Activated naive CD4-positive, alpha-beta T cell treated with anti-CD3 and anti-CD28 coated beads, Interleukin-2, amount 50 U/mL, for 24 hours (primary cell): ENCODE data around the gene CREG2.
"Not testable (repeated sequence)": the region's sequence is repeated elsewhere in the genome, so short reads cannot be mapped to it uniquely, and the experiment has no call there.

Experiments
- H3K27ac Mint-ChIP-seq: one replicate; pipeline ENCODE4 v1.8.0; 2021; ENCODE audit warnings: mild to moderate bottlenecking, mixed read lengths
- H3K27me3 Mint-ChIP-seq: one replicate; pipeline ENCODE4 v1.8.0; 2021; ENCODE audit warnings: mixed read lengths
- H3K36me3 Mint-ChIP-seq: one replicate; pipeline ENCODE4 v1.8.0; 2021; ENCODE audit warnings: mixed read lengths
- H3K4me1 Mint-ChIP-seq: one replicate; pipeline ENCODE4 v1.8.0; 2021; ENCODE audit warnings: mixed read lengths
- H3K4me3 Mint-ChIP-seq: one replicate; pipeline ENCODE4 v1.8.0; 2021; ENCODE audit warnings: mild to moderate bottlenecking, mixed read lengths
- H3K9me3 Mint-ChIP-seq: one replicate; pipeline ENCODE4 v1.8.0; 2021; ENCODE audit warnings: mixed read lengths

The CREG2 gene

GRCh38 chr2:101367508-101367907, 19.8 kb downstream of the CREG2 start:
- H3K4me3 Mint-ChIP-seq, result no peak overlapping the region
- no peaks in the 10 kb centered on the region for H3K36me3 Mint-ChIP-seq
- H3K27me3 Mint-ChIP-seq, result no peaks in the 10 kb centered on the region
- H3K9me3 Mint-ChIP-seq, result no peaks in the 10 kb centered on the region
- H3K27ac Mint-ChIP-seq, result no peak overlapping the region
- H3K4me1 Mint-ChIP-seq, result no peaks in the 10 kb centered on the region

- Mint-ChIP-seq H3K27me3 (no peaks in the 10 kb centered on the region), H3K36me3 (no peaks in the 10 kb centered on the region), H3K4me3 (no peak overlapping the region), H3K27ac (no peak overlapping the region), H3K9me3 (no peaks in the 10 kb centered on the region), H3K4me1 (peaks cover 24% of the 10 kb centered on the region)
Measured at GRCh38 chr2:101364878-101365277, 22.4 kb downstream of the CREG2 start.

DNA sequence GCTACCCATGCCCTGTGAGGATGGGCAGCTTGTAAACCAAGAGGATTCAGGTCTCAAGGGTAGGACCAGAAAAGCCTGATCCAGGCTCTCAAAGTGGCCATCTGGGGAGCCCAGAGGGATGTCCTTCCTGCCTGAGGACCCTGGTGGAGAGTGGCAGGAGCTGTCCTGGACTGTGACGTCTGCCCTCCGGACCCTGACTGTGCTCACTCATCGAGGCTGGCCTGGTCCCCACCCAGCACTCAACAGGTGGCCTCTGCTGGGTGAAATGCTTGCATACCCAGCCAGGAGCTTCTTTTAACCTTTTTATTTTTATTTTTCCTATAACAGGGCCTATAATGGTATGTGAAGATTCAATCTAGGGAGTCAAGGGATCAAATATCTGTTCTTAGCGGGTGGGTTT, 24.5 kb downstream of the CREG2 start:
- Mint-ChIP-seq H3K4me1 (peaks cover 24% of the 10 kb centered on the region), H3K27me3 (no peaks in the 10 kb centered on the region), H3K4me3 (no peak overlapping the region), H3K27ac (no peak overlapping the region), H3K36me3 (no peaks in the 10 kb centered on the region), H3K9me3 (no peaks in the 10 kb centered on the region)

DNA sequence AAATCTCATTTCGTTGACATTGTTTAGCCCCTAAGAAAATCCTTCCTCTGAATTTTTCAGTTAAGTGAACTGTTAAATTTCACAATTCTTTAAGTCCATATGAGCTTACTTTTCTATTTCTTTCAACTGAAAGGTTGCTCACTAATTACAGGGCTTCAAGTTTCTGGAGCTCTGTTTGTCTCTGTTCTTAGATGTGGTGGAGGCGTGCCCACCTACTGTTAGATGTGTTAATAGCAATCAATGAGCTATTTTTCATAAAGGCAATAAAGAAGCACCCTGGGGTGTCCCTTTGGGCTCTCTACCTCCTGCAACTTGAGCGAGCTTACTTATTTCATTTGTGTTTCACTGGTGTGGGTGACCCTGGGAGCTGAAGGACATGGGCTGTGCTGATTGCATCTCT, 25.0 kb downstream of the CREG2 start:
- Mint-ChIP-seq H3K27me3 (no peaks in the 10 kb centered on the region), H3K4me1 (peaks cover 24% of the 10 kb centered on the region), H3K4me3 (peak overlapping the region; percentile 45), H3K36me3 (no peaks in the 10 kb centered on the region), H3K9me3 (no peaks in the 10 kb centered on the region), H3K27ac (no peak overlapping the region)

- Mint-ChIP-seq H3K4me1 (peaks cover 24% of the 10 kb centered on the region), H3K27me3 (no peaks in the 10 kb centered on the region), H3K27ac (no peak overlapping the region), H3K4me3 (peak overlapping the region; percentile 45), H3K36me3 (no peaks in the 10 kb centered on the region), H3K9me3 (no peaks in the 10 kb centered on the region)
Measured at GRCh38 chr2:101361522-101361921, 25.8 kb downstream of the CREG2 start.

- Mint-ChIP-seq H3K27me3 (no peaks in the 10 kb centered on the region), H3K36me3 (no peaks in the 10 kb centered on the region), H3K4me1 (peaks cover 24% of the 10 kb centered on the region), H3K27ac (peak overlapping the region; percentile 5), H3K4me3 (no peak overlapping the region), H3K9me3 (no peaks in the 10 kb centered on the region)
Measured at GRCh38 chr2:101361121-101361520, 26.2 kb downstream of the CREG2 start.

DNA sequence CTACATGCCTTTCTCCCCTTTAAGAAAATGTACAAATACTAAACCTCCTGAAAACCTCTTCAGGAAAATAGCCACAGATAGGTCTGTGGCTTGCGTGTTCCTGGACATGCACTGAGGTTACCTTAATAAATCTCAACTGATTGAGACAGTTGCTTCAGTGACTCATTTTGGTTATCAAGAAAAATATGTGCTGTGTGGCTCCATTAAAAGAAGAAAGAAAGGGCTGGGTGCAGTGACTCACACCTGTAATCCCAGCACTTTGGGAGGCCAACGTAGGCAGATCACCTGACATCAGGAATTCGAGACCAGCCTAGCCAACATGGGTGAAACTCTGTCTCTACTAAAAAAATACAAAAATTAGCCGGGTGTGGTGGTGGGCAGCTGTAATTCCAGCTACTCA, 27.1 kb downstream of the CREG2 start:
- no peak overlapping the region for H3K4me3 Mint-ChIP-seq
- H3K9me3 Mint-ChIP-seq, result no peaks in the 10 kb centered on the region
- H3K36me3 Mint-ChIP-seq, result no peaks in the 10 kb centered on the region
- no peak overlapping the region for H3K27ac Mint-ChIP-seq
- H3K4me1 Mint-ChIP-seq, result peaks cover 24% of the 10 kb centered on the region
- no peaks in the 10 kb centered on the region for H3K27me3 Mint-ChIP-seq

DNA sequence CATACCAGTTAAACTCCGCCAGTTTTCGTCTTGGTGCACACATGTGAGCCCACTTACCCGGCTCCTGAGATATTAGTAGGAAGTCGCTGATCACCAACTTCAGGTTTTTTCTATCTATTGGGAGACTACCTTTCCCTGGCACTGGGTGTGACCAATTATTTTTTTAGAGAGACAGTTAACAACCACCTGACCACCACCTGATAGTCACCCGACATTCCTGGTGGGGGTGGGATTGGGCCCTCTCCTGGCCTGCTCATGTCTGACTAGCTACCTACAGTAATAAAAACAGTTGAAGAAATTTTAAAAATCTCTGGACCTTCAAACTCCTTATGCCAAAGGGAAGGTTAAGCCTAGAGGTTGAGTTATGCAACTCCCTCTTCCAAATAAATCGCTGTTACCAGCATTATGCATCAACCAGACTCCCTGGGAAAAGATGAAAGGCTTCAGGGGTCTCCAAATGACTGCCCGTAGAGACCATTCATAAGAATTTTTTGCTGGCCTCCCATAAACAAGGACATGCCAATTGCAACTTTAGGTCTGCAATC, 27.8 kb downstream of the CREG2 start:
- Mint-ChIP-seq H3K4me1 (peaks cover 24% of the 10 kb centered on the region), H3K27ac (no peak overlapping the region), H3K9me3 (no peaks in the 10 kb centered on the region), H3K36me3 (no peaks in the 10 kb centered on the region), H3K27me3 (no peaks in the 10 kb centered on the region), H3K4me3 (no peak overlapping the region)

DNA sequence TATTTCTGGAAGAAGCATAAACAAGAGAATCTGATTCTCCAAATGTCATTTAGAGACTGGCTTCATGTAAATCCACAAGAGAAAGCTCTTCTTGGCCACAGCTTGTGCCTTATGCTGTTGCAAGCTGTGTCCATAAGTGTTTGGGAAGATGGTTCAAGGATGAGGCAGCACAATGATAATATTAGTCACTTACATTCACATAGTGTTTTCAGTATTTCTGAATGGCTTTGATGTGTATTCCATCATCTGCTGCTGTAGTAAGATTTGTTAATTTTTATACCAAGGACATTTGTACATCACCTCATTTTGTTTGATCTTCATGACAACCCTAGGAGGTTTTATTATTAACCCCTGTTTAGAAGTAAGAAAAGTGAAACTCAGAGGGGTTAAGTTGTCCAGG, 29.9 kb downstream of the CREG2 start:
- Mint-ChIP-seq H3K4me1 (peaks cover 23% of the 10 kb centered on the region), H3K4me3 (no peak overlapping the region), H3K27ac (no peak overlapping the region), H3K9me3 (no peaks in the 10 kb centered on the region), H3K36me3 (no peaks in the 10 kb centered on the region), H3K27me3 (no peaks in the 10 kb centered on the region)

GRCh38 chr2:101356521-101356920, 30.8 kb downstream of the CREG2 start:
- peaks cover 15% of the 10 kb centered on the region for H3K4me1 Mint-ChIP-seq
- no peaks in the 10 kb centered on the region for H3K36me3 Mint-ChIP-seq
- H3K27me3 Mint-ChIP-seq, result no peaks in the 10 kb centered on the region
- no peak overlapping the region for H3K4me3 Mint-ChIP-seq
- no peaks in the 10 kb centered on the region for H3K9me3 Mint-ChIP-seq
- H3K27ac Mint-ChIP-seq, result no peak overlapping the region

GRCh38 chr2:101356055-101356454, 31.2 kb downstream of the CREG2 start:
- peaks cover 10% of the 10 kb centered on the region for H3K4me1 Mint-ChIP-seq
- H3K9me3 Mint-ChIP-seq, result no peaks in the 10 kb centered on the region
- H3K36me3 Mint-ChIP-seq, result no peaks in the 10 kb centered on the region
- H3K27ac Mint-ChIP-seq, result no peak overlapping the region
- H3K27me3 Mint-ChIP-seq, result no peaks in the 10 kb centered on the region
- H3K4me3 Mint-ChIP-seq, result no peak overlapping the region

DNA sequence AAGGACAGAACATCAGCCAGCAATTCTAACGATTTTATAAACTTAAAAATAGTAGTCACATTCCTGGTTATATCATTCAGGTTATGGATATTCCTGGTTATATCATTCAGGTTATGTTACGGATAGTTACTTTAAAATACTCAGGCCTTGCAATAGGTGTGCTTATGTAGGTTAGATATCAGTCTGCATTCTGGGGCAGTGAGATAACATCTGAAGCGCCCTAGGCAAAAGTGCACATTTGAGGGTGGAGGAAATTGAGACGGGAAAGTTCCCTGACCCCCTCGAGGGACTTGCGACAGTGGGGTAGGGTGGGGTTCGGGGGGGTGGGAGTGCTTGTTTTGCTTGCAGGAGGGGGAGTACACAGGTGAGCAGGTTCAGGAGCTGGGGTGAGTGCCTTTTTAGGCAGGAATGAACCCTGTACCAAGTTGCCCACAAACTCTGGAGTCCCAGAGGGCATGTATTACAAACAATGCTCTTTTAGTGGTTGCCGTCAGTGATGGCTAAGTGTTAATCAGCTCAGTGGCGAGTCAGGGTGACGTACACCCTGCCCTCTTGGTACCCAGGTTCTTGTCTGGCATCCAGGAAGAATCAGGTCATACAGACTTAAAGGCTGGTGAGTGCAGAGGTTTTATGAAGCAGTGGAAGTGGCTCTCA, 31.8 kb downstream of the CREG2 start:
- H3K4me3 Mint-ChIP-seq, result no peak overlapping the region
- H3K36me3 Mint-ChIP-seq, result no peaks in the 10 kb centered on the region
- H3K4me1 Mint-ChIP-seq, result peaks cover 9% of the 10 kb centered on the region
- H3K27ac Mint-ChIP-seq, result no peak overlapping the region
- H3K27me3 Mint-ChIP-seq, result no peaks in the 10 kb centered on the region
- no peaks in the 10 kb centered on the region for H3K9me3 Mint-ChIP-seq

GRCh38 chr2:101354420-101355311, 32.6 kb downstream of the CREG2 start:
- H3K4me1 Mint-ChIP-seq, result peaks cover 11% of the 10 kb centered on the region
- no peaks in the 10 kb centered on the region for H3K27me3 Mint-ChIP-seq
- no peaks in the 10 kb centered on the region for H3K36me3 Mint-ChIP-seq
- H3K9me3 Mint-ChIP-seq, result no peaks in the 10 kb centered on the region
- no peak overlapping the region for H3K27ac Mint-ChIP-seq
- no peak overlapping the region for H3K4me3 Mint-ChIP-seq

GRCh38 chr2:101352631-101353030, 34.7 kb downstream of the CREG2 start:
- H3K27ac Mint-ChIP-seq, H3K4me3 Mint-ChIP-seq, H3K9me3 Mint-ChIP-seq, H3K27me3 Mint-ChIP-seq, H3K36me3 Mint-ChIP-seq: not testable (repeated sequence)
- H3K4me1 Mint-ChIP-seq, result peaks cover 11% of the 10 kb centered on the region

GRCh38 chr2:101351207-101351606, 36.1 kb downstream of the CREG2 start:
- H3K27me3 Mint-ChIP-seq, result no peaks in the 10 kb centered on the region
- H3K4me3 Mint-ChIP-seq, result no peak overlapping the region
- H3K27ac Mint-ChIP-seq, result no peak overlapping the region

More at GRCh38 chr2:101351207-101351606, 36.1 kb downstream of the CREG2 start:
- H3K36me3 Mint-ChIP-seq, result no peaks in the 10 kb centered on the region
- no peaks in the 10 kb centered on the region for H3K9me3 Mint-ChIP-seq
- H3K4me1 Mint-ChIP-seq, result peaks cover 11% of the 10 kb centered on the region
